Neural crest cell (in vitro differentiated cells): ENCODE measurements around the gene PLA2G2D. TPM values are rescaled to one million over a fixed set of nuclear protein-coding genes. Genes with fewer than 3 reads are reported as not detected.

ENCODE experiments used
- DNase-seq: peaks from one replicate; pipeline ENCODE4 v3.0.0; 2021; ENCODE audit warnings: low read depth, mixed read lengths, low spot score
- H3K27ac Mint-ChIP-seq: one replicate; pipeline ENCODE4 v1.8.0; 2021; ENCODE audit warnings: mild to moderate bottlenecking, mixed read lengths; ENCODE audit not compliant: unreplicated experiment
- H3K27me3 Mint-ChIP-seq: 2 replicates; pipeline ENCODE4 v1.8.0; 2021; ENCODE audit warnings: low read depth, mild to moderate bottlenecking, mixed read lengths
- H3K36me3 Mint-ChIP-seq: 2 replicates; pipeline ENCODE4 v1.8.0; 2021; ENCODE audit warnings: low read depth, mild to moderate bottlenecking, mixed read lengths
- H3K4me1 Mint-ChIP-seq: 2 replicates; pipeline ENCODE4 v1.8.0; 2021; ENCODE audit warnings: mixed read lengths
- H3K4me3 Mint-ChIP-seq: one replicate; pipeline ENCODE4 v1.8.0; 2021; ENCODE audit warnings: mild to moderate bottlenecking, mixed read lengths
- H3K9me3 Mint-ChIP-seq: 2 replicates; pipeline ENCODE4 v1.8.0; 2021; ENCODE audit warnings: mixed read lengths
- CTCF ChIP-seq: fragments of 200-600 bp; sonication (generic); conservative IDR thresholded peaks from 2 replicates; pipeline ENCODE4 v1.5.0; 2021; ENCODE audit warnings: antibody characterized with exemption, mild to moderate bottlenecking
- total RNA-seq: library from RNA; stranded (reverse); gene quantifications from 2 replicates; pipeline ENCODE4 v1.2.1, GENCODE V29; 2021

Gene PLA2G2D
- total RNA-seq, 1 donor from 2014 or later, result not detected

- Mint-ChIP-seq H3K4me1 (peaks cover 9% of the 10 kb centered on the region), H3K27ac (no peak overlapping the region), H3K36me3 (no peaks in the 10 kb centered on the region), H3K27me3 (no peaks in the 10 kb centered on the region), H3K9me3 (no peaks in the 10 kb centered on the region), H3K4me3 (no peak overlapping the region)
- no peak for TF ChIP-seq CTCF
- no peak for DNase-seq
Measured at GRCh38 chr1:20083178-20083944, 36.0 kb downstream of the PLA2G2D start.

- H3K4me3 Mint-ChIP-seq, result no peak overlapping the region
- TF ChIP-seq CTCF, result no peak
- peaks cover 2% of the 10 kb centered on the region for H3K27me3 Mint-ChIP-seq
- peaks cover 9% of the 10 kb centered on the region for H3K4me1 Mint-ChIP-seq
- no peak for DNase-seq
- H3K9me3 Mint-ChIP-seq, result no peaks in the 10 kb centered on the region
- H3K36me3 Mint-ChIP-seq, result no peaks in the 10 kb centered on the region
- no peak overlapping the region for H3K27ac Mint-ChIP-seq
Measured at GRCh38 chr1:20082772-20083171, 36.6 kb downstream of the PLA2G2D start.

GRCh38 chr1:20081353-20081810 is 38.0 kb downstream of the PLA2G2D start:
- TF ChIP-seq CTCF, result no peak
- Mint-ChIP-seq H3K4me3 (no peak overlapping the region), H3K27me3 (peaks cover 6% of the 10 kb centered on the region), H3K9me3 (no peaks in the 10 kb centered on the region), H3K4me1 (peaks cover 9% of the 10 kb centered on the region), H3K36me3 (no peaks in the 10 kb centered on the region), H3K27ac (no peak overlapping the region)
- DNase-seq, result no peak

GRCh38 chr1:20080441-20081352 is 38.6 kb downstream of the PLA2G2D start:
- H3K9me3 Mint-ChIP-seq, result no peaks in the 10 kb centered on the region
- H3K27ac Mint-ChIP-seq, result no peak overlapping the region
- H3K4me3 Mint-ChIP-seq, result no peak overlapping the region
- H3K4me1 Mint-ChIP-seq, result peaks cover 9% of the 10 kb centered on the region
- peaks cover 6% of the 10 kb centered on the region for H3K27me3 Mint-ChIP-seq
- no peaks in the 10 kb centered on the region for H3K36me3 Mint-ChIP-seq
- TF ChIP-seq CTCF, result no peak
- no peak for DNase-seq

- no peak overlapping the region for H3K4me3 Mint-ChIP-seq
- H3K9me3 Mint-ChIP-seq, result no peaks in the 10 kb centered on the region
- no peak overlapping the region for H3K27ac Mint-ChIP-seq
- DNase-seq, result no peak
- no peak for TF ChIP-seq CTCF
- H3K36me3 Mint-ChIP-seq, result no peaks in the 10 kb centered on the region
- H3K4me1 Mint-ChIP-seq, result peaks cover 9% of the 10 kb centered on the region
- peaks cover 6% of the 10 kb centered on the region for H3K27me3 Mint-ChIP-seq
Measured at GRCh38 chr1:20079661-20080305, 39.6 kb downstream of the PLA2G2D start.
